ENCODE results near the gene CLEC17A. TPM values are rescaled to one million over a fixed set of nuclear protein-coding genes. Genes with fewer than 3 reads are reported as not detected.
"Not testable (repeated sequence)": the region's sequence is repeated elsewhere in the genome, so short reads cannot be mapped to it uniquely, and the experiment has no call there.

Gene CLEC17A
- polyA plus RNA-seq, 1 donor: 0.13 TPM

DNA sequence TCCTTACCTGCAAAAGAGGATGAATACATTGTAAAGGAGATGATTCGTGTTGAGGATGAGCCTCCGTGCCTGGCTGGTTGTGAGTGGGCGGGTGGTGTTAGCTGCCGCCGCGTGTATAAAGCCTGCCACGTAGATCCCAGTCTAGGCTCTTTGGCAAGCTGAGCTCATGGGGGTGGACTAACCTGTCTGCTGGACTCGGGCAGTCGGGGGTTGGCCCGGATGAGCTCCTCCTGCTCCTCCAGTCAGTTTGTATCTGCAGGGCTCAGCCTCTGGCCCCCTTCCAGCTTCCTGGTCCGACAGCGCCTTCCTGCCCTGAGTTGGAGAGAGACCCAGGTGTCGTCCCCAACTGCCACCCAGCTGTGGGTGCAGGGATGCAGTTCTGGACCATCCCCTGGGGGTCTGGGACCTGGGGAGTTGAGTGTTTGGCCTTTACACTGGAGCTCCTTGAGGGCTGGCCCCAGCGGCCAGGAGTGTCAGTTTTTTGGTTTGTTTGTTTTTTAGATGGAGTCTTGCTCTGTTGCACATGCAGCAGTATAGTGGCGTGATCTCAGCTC lies 32.6 kb upstream of the CLEC17A start:
- DNase-seq: no peak
- WGBS (ENCODE audit: insufficient coverage, low lambda C conversion rate): 100% methylated on average over 1 of the region's 15 CpGs
- no peaks in the 10 kb centered on the region for H3K9me3 ChIP-seq (ENCODE audit: control insufficient read depth, low read depth, low read length)
- no peaks in the 10 kb centered on the region for H3K27me3 ChIP-seq (ENCODE audit: control insufficient read depth, insufficient read depth, low read length)
- H3K36me3 ChIP-seq (ENCODE audit: control insufficient read depth, insufficient read depth, low read length): peaks cover 27% of the 10 kb centered on the region
- peak overlapping the region; percentile 65 for H3K27ac ChIP-seq (ENCODE audit: low read length)
- no peak overlapping the region for H3K4me3 ChIP-seq (ENCODE audit: low read length)
- peaks cover 38% of the 10 kb centered on the region for H3K4me1 ChIP-seq (ENCODE audit: control insufficient read depth, insufficient read depth, low read length)

DNA sequence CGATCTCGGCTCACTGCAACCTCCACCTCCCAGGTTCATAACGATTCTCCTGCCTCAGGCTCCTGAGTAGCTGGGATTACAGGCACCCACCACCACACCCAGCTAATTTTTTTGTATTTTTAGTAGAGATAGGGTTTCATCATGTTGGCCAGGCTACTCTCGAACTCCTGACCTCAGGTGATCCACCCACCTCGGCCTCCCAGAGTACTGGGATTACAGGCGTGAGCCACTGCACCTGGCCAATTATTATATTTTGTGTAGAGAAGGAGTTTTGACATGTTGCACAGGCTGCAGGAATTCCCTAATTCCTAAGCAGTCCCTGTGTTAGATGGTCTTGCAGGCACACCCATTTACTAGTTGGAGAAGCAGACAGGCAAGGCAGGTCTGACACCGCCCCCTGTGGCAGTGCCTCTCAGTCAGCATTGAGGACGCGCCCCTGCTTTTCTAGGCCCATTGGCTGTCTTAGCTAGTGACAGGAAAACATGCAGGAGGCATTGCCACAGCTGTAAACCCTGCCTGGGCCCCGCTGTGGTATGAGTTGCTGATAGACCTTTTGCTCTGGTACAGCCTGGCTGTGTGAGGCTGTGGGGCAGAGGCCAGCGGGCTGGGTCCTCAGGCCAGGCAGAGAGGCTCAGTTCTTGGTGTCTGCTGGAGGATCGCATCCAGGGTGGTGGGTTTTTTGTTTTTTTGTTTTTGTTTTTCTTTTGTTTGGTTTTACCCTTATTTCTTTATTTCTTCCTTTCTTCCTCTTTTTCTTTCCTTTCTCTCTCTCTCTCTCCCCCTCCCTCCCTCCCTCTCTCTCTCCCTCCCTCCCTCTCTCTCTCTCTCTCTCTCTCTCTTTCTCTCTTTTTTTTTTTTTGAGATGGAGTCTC lies 31.5 kb upstream of the CLEC17A start:
- H3K4me3 ChIP-seq (ENCODE audit: low read length); H3K9me3 ChIP-seq (ENCODE audit: control insufficient read depth, low read depth, low read length); H3K27me3 ChIP-seq (ENCODE audit: control insufficient read depth, insufficient read depth, low read length): not testable (repeated sequence)
- Histone ChIP-seq H3K27ac (ENCODE audit: low read length) (peak overlapping the region; percentile 65), H3K36me3 (ENCODE audit: control insufficient read depth, insufficient read depth, low read length) (peaks cover 23% of the 10 kb centered on the region), H3K4me1 (ENCODE audit: control insufficient read depth, insufficient read depth, low read length) (peaks cover 39% of the 10 kb centered on the region)
- DNase-seq: peak; percentile 93 to 95
- 60% methylated on average over 1 of the region's 12 CpGs for WGBS (ENCODE audit: insufficient coverage, low lambda C conversion rate)

DNA sequence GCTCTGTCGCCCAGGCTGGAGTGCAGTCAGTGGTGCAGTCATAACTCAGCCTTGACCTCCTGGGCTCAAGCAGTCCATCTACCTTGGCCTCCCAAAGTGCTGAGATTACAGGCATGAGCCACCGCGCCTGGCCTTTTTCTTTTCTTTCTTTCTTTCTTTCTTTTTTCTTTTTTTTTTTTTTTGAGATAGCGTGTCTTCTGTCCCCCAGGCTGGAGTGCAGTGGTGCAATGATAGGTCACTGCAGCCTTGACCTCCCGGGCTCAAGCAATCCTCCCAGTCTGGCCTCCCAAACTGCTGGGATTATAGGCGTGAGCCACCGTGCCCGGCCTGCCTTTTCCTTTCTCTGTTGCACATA lies 30.9 kb upstream of the CLEC17A start:
- H3K27me3 ChIP-seq (ENCODE audit: control insufficient read depth, insufficient read depth, low read length); DNase-seq; H3K9me3 ChIP-seq (ENCODE audit: control insufficient read depth, low read depth, low read length); H3K4me3 ChIP-seq (ENCODE audit: low read length): not testable (repeated sequence)
- peaks cover 23% of the 10 kb centered on the region for H3K36me3 ChIP-seq (ENCODE audit: control insufficient read depth, insufficient read depth, low read length)
- peak overlapping the region; percentile 65 for H3K27ac ChIP-seq (ENCODE audit: low read length)
- peaks cover 44% of the 10 kb centered on the region for H3K4me1 ChIP-seq (ENCODE audit: control insufficient read depth, insufficient read depth, low read length)
- 50% methylated on average over 2 of the region's 8 CpGs for WGBS (ENCODE audit: insufficient coverage, low lambda C conversion rate)

DNA sequence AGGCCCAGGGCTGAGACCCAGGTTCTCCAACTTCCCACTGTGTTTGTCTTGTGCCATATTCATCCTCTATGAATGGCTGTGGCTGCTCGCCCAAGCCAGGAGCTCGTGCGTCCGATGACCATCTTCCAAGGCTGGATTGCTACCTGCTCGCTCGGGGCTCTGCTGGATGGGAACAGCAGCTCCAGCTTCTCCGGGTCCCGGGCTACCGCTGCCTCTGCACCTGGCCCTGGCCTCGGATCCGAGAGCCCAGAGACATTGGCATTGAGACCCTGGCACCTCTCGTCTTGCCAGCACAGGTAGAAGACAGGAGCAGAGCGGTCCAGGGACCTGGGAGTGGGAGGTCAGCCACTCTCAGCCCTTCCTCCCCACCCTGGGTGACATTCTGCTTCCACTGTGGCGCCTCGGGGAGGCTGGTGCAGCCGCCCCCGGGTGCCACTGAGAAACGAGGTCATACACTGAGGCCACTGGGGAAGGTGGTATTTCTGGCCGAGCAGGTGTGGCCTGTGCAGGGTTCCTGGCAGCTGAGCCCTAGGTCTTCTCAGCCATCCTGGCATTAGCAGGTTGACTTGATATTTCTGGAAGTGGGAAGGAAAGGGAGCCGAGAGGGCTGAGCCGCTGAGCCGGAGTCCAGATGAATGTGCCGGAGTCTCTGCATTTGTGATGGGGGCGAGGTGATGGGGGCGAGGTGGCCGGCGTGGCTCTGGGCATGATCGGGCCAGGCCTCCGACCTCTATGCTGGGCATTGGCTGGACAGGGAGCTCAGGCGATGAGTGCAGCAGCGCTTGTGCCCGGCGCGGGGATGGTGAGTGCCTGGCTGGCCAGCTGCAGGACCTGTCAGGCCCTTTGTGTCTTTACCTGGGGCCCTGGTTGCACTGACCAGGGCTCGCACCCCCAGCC lies 29.6 kb upstream of the CLEC17A start:
- H3K27ac ChIP-seq (ENCODE audit: low read length): peak overlapping the region; percentile 62
- no peaks in the 10 kb centered on the region for H3K27me3 ChIP-seq (ENCODE audit: control insufficient read depth, insufficient read depth, low read length)
- DNase-seq: no peak
- no CpG with 5 or more reads among the region's 35 CpGs for WGBS (ENCODE audit: insufficient coverage, low lambda C conversion rate)
- peaks cover 44% of the 10 kb centered on the region for H3K4me1 ChIP-seq (ENCODE audit: control insufficient read depth, insufficient read depth, low read length)
- no peak overlapping the region for H3K4me3 ChIP-seq (ENCODE audit: low read length)
- H3K9me3 ChIP-seq (ENCODE audit: control insufficient read depth, low read depth, low read length): no peaks in the 10 kb centered on the region
- peaks cover 23% of the 10 kb centered on the region for H3K36me3 ChIP-seq (ENCODE audit: control insufficient read depth, insufficient read depth, low read length)

DNA sequence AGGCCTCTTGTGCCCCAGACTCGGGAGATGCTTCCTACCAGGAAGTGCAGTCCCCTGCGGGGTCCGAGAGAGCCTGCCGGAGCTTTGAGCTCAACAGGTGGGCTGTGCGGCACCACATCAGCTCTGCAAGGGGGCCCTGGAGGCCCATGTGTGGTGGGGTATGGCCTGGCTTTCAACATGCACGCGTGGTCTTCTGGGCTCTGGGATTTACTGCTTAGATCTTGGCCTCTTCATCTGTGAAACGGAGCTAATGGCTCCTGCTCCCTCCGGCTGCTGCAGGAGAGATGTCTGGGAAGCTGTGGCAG lies 29.0 kb upstream of the CLEC17A start:
- no CpG with 5 or more reads among the region's 9 CpGs for WGBS (ENCODE audit: insufficient coverage, low lambda C conversion rate)
- no peak for DNase-seq
- Histone ChIP-seq H3K9me3 (ENCODE audit: control insufficient read depth, low read depth, low read length) (no peaks in the 10 kb centered on the region), H3K4me3 (ENCODE audit: low read length) (no peak overlapping the region), H3K27ac (ENCODE audit: low read length) (peak overlapping the region; percentile 62), H3K36me3 (ENCODE audit: control insufficient read depth, insufficient read depth, low read length) (peaks cover 20% of the 10 kb centered on the region), H3K4me1 (ENCODE audit: control insufficient read depth, insufficient read depth, low read length) (peaks cover 44% of the 10 kb centered on the region), H3K27me3 (ENCODE audit: control insufficient read depth, insufficient read depth, low read length) (no peaks in the 10 kb centered on the region)

DNA sequence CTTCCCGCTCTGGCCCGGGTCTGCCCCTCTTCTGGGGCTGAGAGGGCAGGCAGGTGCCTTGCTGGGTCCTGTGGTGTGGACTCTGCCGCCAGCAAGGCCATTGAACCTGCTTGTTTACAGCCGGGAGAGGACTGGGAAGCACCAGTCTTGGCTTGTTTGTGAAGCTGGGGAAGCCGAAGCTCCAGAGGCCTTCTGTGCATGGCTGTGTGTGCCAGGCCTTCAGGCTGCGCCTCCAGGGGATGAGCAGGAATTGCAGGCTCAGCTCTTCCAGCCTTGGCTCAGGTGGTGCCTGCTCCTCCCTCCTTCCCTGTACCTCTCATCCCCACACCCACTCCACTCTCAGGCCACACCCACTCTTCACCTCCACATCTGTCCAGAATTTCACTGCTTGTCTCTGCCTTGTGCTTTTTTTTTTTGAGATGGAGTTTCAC lies 28.5 kb upstream of the CLEC17A start:
- peak; percentile 54 to 58 for DNase-seq
- Histone ChIP-seq H3K27ac (ENCODE audit: low read length) (peak overlapping the region; percentile 62), H3K36me3 (ENCODE audit: control insufficient read depth, insufficient read depth, low read length) (peaks cover 16% of the 10 kb centered on the region), H3K9me3 (ENCODE audit: control insufficient read depth, low read depth, low read length) (no peaks in the 10 kb centered on the region), H3K4me1 (ENCODE audit: control insufficient read depth, insufficient read depth, low read length) (peaks cover 44% of the 10 kb centered on the region), H3K27me3 (ENCODE audit: control insufficient read depth, insufficient read depth, low read length) (no peaks in the 10 kb centered on the region), H3K4me3 (ENCODE audit: low read length) (no peak overlapping the region)
- no CpG with 5 or more reads among the region's 6 CpGs for WGBS (ENCODE audit: insufficient coverage, low lambda C conversion rate)

DNA sequence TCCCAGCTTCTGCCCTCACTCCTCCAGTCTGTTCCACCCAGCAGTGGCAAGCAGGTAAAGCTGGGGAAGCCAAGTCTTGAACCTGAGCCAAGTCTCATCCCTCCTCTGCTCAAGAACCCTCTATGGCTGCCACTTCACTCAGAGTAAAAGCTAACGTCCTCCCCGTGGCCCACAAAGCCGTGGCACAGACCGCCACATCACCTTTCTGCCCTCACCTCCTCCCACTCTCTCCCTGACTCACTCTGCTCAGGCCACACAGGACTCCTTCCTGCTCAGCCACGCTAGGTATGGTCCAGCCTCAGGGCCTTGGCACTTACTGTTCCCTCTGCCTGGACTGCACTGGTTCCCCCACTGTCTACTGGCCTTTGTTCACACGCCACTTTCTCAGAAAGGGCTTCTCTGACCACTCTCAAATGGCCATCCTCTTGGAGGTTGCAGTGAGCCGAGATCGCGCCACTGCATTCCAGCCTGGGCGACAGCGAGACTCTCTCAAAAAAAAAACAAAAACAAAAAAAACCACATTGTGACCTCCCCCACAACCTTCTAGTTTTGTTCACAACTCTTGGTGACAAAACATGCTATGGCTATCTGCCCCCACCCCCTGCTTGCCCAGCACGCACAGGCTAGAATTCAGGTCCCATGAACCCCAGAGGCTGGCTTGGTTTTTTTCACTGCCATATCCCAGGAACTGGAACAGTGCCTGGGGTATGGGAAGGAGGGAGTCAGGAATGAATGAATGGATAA lies 26.8 kb upstream of the CLEC17A start:
- DNase-seq: no peak
- peaks cover 8% of the 10 kb centered on the region for H3K36me3 ChIP-seq (ENCODE audit: control insufficient read depth, insufficient read depth, low read length)
- no CpG with 5 or more reads among the region's 12 CpGs for WGBS (ENCODE audit: insufficient coverage, low lambda C conversion rate)
- peaks cover 33% of the 10 kb centered on the region for H3K4me1 ChIP-seq (ENCODE audit: control insufficient read depth, insufficient read depth, low read length)
- H3K4me3 ChIP-seq (ENCODE audit: low read length): no peak overlapping the region
- no peak overlapping the region for H3K27ac ChIP-seq (ENCODE audit: low read length)
- no peaks in the 10 kb centered on the region for H3K9me3 ChIP-seq (ENCODE audit: control insufficient read depth, low read depth, low read length)
- H3K27me3 ChIP-seq (ENCODE audit: control insufficient read depth, insufficient read depth, low read length): no peaks in the 10 kb centered on the region

DNA sequence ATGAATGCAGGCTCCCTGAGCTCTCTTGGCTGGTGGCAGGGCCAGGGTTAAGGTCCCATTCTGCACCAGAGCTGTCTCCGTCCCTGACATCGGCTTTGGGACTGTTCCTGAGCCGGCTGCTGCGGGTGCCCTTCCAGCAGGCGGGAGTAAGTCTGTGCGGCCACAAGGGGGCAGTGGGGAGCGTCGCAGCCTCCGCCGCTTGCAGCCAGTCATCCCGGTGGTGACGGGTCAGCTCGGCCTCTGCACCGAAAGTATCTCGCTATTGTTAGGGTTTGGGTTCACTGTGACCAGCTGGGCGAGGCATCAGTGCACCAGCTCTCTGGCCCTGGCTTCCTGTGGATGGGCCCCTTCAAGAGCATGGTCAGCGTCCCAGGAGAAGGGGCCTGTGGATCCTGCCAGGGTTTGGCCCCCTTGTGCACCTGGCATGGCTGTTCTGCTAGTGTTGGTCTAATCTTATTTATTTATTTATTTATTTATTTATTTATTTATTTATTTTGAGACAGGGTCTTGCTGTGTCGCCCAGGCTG lies 26.2 kb upstream of the CLEC17A start:
- no peaks in the 10 kb centered on the region for H3K9me3 ChIP-seq (ENCODE audit: control insufficient read depth, low read depth, low read length)
- WGBS (ENCODE audit: insufficient coverage, low lambda C conversion rate): 100% methylated on average over 1 of the region's 18 CpGs
- no peak overlapping the region for H3K4me3 ChIP-seq (ENCODE audit: low read length)
- peak overlapping the region; percentile 31 for H3K27ac ChIP-seq (ENCODE audit: low read length)
- DNase-seq: peak; percentile 75 to 80
- H3K4me1 ChIP-seq (ENCODE audit: control insufficient read depth, insufficient read depth, low read length): peaks cover 31% of the 10 kb centered on the region
- H3K36me3 ChIP-seq (ENCODE audit: control insufficient read depth, insufficient read depth, low read length): peaks cover 8% of the 10 kb centered on the region
- no peaks in the 10 kb centered on the region for H3K27me3 ChIP-seq (ENCODE audit: control insufficient read depth, insufficient read depth, low read length)

DNA sequence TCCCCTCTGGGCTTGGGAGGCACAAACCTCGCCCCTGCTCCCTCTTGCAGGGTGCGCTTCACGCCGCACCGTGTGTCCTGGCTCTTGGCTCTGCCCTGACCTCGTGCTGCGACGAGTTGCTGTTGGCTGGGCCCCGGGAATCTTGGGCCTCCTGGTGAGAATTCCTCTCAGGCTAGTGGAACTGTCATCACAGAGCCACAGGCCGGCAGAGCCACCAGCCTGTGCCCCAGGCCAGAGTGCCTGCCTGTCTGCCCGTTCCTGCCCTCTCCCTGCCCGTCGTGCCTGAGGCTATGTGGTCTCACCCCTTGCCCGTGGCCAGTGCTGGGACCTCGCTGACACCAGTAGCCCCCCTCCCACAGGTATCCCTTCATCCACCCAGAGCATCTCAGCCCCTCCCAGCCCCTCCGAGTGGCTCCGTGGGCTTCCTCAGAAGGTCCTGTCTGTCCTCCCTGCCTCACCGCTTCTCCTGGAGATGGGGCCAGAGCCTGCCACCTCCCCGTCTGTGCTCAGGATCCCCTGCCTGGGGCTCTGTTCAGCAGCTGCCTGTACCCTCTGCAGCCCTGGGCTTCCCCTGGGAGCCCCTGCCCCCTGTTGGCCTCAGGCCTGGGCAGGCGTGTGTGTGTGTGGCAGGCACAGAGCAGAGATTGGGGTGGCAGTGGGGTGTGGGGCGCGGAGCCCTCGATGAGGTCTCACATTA lies 24.4 kb upstream of the CLEC17A start:
- Histone ChIP-seq H3K36me3 (ENCODE audit: control insufficient read depth, insufficient read depth, low read length) (peaks cover 4% of the 10 kb centered on the region), H3K4me3 (ENCODE audit: low read length) (no peak overlapping the region), H3K27ac (ENCODE audit: low read length) (no peak overlapping the region), H3K27me3 (ENCODE audit: control insufficient read depth, insufficient read depth, low read length) (no peaks in the 10 kb centered on the region), H3K4me1 (ENCODE audit: control insufficient read depth, insufficient read depth, low read length) (peaks cover 16% of the 10 kb centered on the region), H3K9me3 (ENCODE audit: control insufficient read depth, low read depth, low read length) (no peaks in the 10 kb centered on the region)
- DNase-seq: no peak
- WGBS (ENCODE audit: insufficient coverage, low lambda C conversion rate): no CpG with 5 or more reads among the region's 23 CpGs

All from large intestine (tissue), 3 donors.